WI38 (cell line): Measurements from ENCODE around the gene CBLC.

ENCODE experiments used
- H3K4me3 ChIP-seq: 2 replicates; pipeline ENCODE4 v1.5.1; 2011; ENCODE audit warnings: low read depth, mild to moderate bottlenecking, control low read depth, low read length
- CTCF ChIP-seq: IDR thresholded peaks from 2 replicates; pipeline ENCODE4 v1.5.1; 2012; ENCODE audit warnings: low read depth, mild to moderate bottlenecking, control low read depth, low read length

CBLC gene

GRCh38 chr19:44777715-44778347, at the start of gene CBLC:
Gene CBLC, plus strand, starts transcription at chr19:44777890. Its CDS starts 42 bp downstream, at chr19:44777932.
- no peak for TF ChIP-seq CTCF

GRCh38 chr19:44728178-44728577, 49.5 kb upstream of the CBLC start:
- no peak for TF ChIP-seq CTCF
- no peak overlapping the region for H3K4me3 ChIP-seq

More at GRCh38 chr19:44777715-44778347, at the start of gene CBLC:
- H3K4me3 ChIP-seq, result no peak within 1 kb of the TSS

- H3K4me3 ChIP-seq, result no peak overlapping the region
- no peak for TF ChIP-seq CTCF
Measured at GRCh38 chr19:44729516-44730033, 48.1 kb upstream of the CBLC start.

- H3K4me3 ChIP-seq, result no peak overlapping the region
- TF ChIP-seq CTCF, result no peak
Measured at GRCh38 chr19:44731081-44731480, 46.6 kb upstream of the CBLC start.

GRCh38 chr19:44731622-44732021, 46.1 kb upstream of the CBLC start:
- no peak for TF ChIP-seq CTCF
- no peak overlapping the region for H3K4me3 ChIP-seq

GRCh38 chr19:44732235-44733014, 45.3 kb upstream of the CBLC start:
- H3K4me3 ChIP-seq, result no peak overlapping the region
- no peak for TF ChIP-seq CTCF

GRCh38 chr19:44734357-44734756, 43.3 kb upstream of the CBLC start:
- no peak overlapping the region for H3K4me3 ChIP-seq
- no peak for TF ChIP-seq CTCF
